Left forelimb (tissue), 1 donor: ENCODE results near the gene ZNF578.
A peak's percentile ranks its signal among the peaks of the same experiment; 100 is the strongest.
"Not testable (repeated sequence)": the region's sequence is repeated elsewhere in the genome, so short reads cannot be mapped to it uniquely, and the experiment has no call there.

ENCODE experiments used
- DNase-seq: peaks from one replicate; pipeline ENCODE4 v3.0.0-alpha.2; 2018; ENCODE audit warnings: low spot score

The ZNF578 gene

GRCh38 chr19:52516191-52516590, 62.8 kb downstream of the ZNF578 start:
- DNase-seq = no peak

- DNase-seq = no peak
These were observed 65.3 kb downstream of the ZNF578 start for GRCh38 chr19:52518646-52519045.

- DNase-seq = not testable (repeated sequence)
These were observed 65.8 kb downstream of the ZNF578 start for GRCh38 chr19:52519175-52519574.

GRCh38 chr19:52520013-52520412, 66.7 kb downstream of the ZNF578 start:
- no peak for DNase-seq

- DNase-seq = no peak
These were observed 69.2 kb downstream of the ZNF578 start for GRCh38 chr19:52522551-52522950.

GRCh38 chr19:52524086-52524485, 70.7 kb downstream of the ZNF578 start:
- no peak for DNase-seq

DNA sequence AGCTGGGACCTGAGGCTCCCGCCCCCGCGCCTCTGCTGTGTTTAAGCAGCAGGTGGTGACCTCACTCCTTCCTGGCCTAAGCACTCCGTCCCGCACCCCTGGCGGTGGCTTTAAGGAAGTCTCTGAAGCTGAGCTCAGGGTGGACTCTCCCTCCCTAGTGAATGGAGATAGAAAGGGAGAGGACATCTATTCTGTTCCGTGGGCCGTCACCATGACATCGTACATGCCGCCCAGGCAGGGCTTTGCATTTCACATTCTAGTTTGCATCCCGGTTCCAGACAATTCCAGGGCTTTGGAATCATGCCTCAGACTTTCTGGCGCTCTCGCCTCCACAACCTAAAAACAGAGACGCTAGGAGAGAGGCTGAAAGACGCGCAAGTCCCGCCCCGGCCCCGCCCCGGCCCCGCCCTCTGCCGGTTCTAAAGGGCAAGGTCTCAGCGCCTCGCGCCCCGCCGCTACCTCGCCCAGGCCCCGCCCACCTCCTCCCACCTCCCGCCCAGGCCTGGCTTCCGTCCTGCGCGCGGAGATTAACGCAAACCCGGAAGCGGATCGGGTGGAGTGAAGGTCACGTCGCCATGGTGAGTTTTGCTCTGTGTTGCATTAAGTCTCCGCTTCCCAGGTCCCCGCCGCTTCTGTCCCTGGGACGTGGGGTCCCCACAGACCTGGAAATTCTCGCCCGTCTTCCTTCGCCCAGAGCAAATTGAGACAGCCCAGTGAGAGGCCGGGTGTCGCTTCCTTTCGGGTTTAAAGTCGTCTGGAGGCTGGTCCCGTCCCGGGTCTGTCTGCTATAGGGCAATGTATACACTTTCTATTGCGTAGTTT, 74.0 kb downstream of the ZNF578 start, which contains the start of gene ZNF808:
Gene ZNF808 (plus strand): TSS at position 535 of the 822 bp plus-strand sequence. CDS start 15,617 bp downstream, outside the sequence.
- DNase-seq = peak; percentile 97

DNA sequence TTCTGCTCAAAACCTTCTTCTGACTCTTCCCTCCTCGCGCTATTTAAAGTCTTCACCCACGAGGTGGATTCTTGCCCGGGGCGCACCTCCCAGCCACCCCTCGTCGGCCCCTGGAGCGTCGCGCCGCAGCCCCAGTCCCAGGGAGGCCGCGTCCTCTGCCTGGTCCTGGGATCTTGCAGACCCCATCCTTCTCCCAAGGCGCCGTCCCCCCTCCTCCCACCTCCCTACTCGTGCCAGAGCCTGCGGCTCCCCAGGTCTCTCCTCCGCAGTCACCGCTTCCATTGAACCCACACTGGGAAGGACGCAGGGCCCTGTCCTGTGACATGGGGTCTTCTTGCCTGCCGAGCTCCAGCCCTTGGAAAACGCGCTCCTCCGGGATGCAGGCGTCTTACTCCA, 74.6 kb downstream of the ZNF578 start:
- no peak for DNase-seq

DNA sequence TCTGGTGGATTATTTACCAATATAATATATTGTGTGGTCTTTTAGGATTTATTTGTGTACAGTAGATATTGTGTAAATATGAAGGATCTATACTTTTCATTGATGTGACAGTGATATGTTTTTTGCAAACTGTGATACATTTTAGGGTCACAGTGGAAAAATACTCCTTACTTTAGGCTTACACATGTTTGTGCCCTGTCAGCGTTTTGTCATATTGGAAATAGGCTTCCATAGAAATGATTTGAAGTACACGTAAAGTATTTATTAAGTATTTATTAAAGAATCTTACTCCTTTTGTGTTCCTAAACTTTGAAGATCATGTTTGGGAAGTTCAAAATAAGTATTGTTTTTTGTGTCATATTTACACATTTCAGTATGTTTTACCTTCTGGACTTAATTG, 79.1 kb downstream of the ZNF578 start:
- DNase-seq = no peak

GRCh38 chr19:52533901-52534300, 80.5 kb downstream of the ZNF578 start:
- DNase-seq = no peak

- DNase-seq = not testable (repeated sequence)
These were observed 82.0 kb downstream of the ZNF578 start for GRCh38 chr19:52535385-52535770.

DNA sequence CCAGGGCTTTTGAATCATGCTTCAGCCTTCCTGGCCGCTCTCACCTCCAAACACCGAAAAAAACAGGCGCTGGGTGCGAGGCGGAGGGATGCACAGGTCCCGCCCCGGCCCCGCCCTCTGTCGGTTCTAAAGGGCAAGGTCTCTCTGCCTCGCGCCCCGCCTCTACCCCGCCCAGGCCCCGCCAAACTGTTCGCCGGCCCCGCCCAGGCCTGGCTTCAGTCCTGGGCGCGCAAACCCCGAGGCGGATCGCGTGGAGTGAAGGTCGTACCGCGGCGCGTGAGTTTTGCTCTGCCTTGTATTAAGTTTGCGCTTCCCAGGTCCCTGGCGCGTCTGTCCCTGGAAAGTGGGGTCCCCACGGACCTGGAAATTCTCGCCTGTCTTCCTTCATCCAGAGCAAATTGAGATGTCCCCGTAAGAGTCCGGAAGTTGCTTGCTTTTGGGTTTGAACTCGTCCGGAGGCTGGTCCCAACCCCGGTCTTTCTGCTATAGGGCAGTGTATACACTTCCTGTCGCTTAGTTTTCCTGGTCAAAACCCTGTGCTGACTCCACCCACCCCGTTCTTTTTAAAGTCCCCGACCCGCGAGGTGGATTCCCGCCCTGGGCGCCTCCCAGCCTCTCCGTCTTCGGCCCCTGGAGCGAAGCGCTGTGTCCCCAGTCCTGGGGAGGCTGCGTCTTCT, 82.6 kb downstream of the ZNF578 start:
- peak; percentile 88 for DNase-seq

GRCh38 chr19:52536448-52536800, 83.1 kb downstream of the ZNF578 start:
- no peak for DNase-seq

GRCh38 chr19:52538815-52539214, 85.5 kb downstream of the ZNF578 start:
- not testable (repeated sequence) for DNase-seq

GRCh38 chr19:52541176-52541575, 87.8 kb downstream of the ZNF578 start:
- DNase-seq = not testable (repeated sequence)

DNA sequence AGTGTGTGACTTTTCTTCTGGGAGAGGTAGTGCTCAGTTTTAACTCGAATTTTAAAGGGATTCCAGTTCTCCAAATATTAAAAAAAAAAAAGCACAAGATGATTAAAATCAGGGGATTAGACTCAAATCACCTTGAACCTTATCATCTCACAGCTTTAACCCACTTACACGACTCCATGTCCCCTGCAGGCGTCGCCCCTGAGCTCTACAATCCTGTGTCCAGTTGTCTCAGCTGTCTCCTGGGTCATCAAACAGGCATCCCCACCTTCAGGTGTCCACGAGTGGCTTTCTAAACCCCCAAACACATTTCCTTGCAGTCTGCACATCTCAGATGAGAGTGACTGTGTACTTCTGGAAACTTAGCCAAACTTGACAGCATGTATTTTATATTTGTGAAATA, 88.3 kb downstream of the ZNF578 start:
- no peak for DNase-seq

DNA sequence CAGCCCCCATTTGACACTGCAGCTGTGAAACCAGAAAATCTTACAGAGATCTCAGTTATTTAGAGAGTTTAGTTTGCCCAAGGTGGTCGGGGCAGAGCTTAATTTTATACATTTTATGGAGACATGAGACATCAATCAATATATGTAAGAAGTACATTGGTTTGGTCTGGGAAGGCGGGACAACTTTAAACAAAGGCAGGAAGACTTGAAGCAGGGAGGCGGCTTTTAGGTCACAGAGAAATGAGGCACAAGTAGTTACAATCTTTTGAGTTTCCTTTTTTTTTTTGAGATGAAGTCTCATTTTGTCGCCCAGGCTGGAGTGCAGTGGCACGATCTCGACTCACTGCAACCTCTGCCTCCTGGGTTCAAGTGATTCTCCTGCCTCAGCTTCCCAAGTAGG, 89.2 kb downstream of the ZNF578 start:
- not testable (repeated sequence) for DNase-seq

DNA sequence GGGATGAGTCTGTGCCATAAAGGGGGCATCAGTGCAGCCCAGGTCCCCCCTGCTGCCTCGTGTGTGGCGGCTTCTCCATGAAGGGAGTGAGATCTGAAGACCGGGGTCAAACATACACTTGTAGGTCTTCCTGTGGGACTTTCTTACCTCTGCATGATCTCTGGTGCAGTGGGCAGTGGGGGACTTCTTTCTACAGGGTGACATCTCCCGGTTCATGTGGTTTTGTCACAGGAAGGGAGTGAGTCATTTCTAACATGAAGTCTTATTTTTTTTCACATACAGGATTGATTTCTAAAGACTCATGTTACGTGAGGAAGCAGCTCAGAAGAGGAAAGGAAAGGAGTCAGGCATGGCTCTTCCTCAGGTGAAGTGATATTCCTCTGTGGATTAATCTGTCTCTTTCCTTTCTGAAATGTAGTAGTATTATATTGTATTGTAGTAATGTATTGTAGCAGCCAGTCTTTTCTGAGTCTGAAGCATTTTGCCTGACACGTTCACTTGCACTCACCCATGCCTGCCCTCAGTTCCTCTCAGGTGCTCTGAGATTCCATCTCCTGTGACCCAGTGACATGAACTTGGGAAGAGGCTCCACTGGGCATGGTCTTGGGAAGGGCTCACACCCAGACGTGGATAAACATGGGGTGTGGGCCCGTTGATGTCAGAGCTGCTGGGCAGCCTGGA, 89.8 kb downstream of the ZNF578 start:
- DNase-seq = no peak

DNA sequence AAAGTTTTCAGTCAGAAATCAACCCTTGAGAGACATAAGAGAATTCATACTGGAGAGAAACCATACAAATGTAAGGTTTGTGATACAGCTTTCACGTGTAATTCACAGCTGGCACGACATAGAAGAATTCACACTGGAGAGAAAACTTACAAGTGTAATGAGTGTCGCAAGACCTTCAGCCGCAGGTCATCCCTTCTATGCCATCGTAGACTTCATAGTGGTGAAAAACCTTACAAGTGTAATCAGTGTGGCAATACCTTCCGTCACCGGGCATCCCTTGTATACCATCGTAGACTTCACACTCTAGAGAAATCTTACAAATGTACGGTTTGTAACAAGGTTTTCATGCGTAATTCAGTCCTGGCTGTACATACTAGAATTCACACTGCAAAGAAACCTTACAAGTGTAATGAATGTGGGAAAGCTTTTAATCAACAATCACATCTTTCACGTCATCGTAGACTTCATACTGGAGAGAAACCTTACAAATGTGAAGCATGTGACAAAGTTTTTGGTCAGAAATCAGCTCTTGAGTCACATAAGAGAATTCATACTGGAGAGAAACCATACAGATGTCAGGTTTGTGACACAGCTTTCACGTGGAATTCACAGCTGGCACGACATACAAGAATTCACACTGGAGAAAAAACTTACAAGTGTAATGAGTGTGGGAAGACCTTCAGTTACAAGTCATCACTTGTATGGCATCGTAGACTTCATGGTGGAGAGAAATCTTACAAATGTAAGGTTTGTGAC, 101.0 kb downstream of the ZNF578 start:
- DNase-seq = no peak

- DNase-seq = no peak
These were observed 104.1 kb downstream of the ZNF578 start for GRCh38 chr19:52557231-52557995.

DNA sequence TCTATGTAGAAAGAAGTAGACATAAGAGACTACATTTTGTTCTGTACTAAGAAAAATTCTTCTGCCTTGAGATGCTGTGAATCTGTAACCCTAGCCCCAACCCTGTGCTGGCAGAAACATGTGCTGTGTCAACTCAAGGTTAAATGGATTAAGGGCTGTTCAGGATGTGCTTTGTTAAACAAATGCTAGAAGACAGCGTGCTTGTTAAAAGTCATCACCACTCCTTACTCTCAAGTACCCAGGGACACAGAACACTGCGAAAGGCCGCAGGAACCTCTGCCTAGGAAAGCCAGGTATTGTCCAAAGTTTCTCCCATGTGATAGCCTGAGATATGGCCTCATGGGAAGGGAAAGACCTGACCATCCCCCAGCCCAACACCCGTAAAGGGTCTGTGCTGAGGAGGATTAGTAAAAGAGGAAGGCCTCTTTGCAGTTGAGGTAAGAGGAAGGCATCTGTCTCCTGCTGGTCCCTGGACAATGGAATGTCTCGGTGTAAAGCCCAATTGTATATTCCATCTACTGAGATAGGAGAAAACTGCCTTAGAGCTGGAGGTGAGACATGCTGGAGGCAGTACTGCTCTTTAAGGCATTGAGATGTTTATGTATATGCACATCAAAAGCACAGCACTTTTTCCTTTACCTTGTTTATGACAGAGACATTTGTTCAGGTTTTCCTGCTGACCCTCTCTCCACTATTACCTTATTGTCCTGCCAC, 105.5 kb downstream of the ZNF578 start:
- DNase-seq = not testable (repeated sequence)
